HG03025 (cell line): ENCODE results near the gene KRTAP1-1.
"Not testable (repeated sequence)": the region's sequence is repeated elsewhere in the genome, so short reads cannot be mapped to it uniquely, and the experiment has no call there.

Source experiments
- ATAC-seq: cut with Tn5 transposase; IDR thresholded peaks from one replicate; pipeline ENCODE4 v1.9.1; 2021; ENCODE audit warnings: mild to moderate bottlenecking, moderate library complexity; ENCODE audit not compliant: unreplicated experiment, low FRiP score

Gene KRTAP1-1

GRCh38 chr17:41057547-41057946 lies 16.3 kb upstream of the KRTAP1-1 start:
- ATAC-seq, result no peak

- ATAC-seq, result not testable (repeated sequence)
Measured at GRCh38 chr17:41055130-41055529, 13.9 kb upstream of the KRTAP1-1 start, which contains the start of gene KRTAP2-2. TSS of gene KRTAP2-2 (minus strand) at chr17:41055230. CDS start at chr17:41055211, 19 bp downstream.

GRCh38 chr17:41054556-41054955 lies 13.3 kb upstream of the KRTAP1-1 start:
- ATAC-seq, result not testable (repeated sequence)

GRCh38 chr17:41054025-41054424 lies 12.8 kb upstream of the KRTAP1-1 start:
- no peak for ATAC-seq

GRCh38 chr17:41052566-41052965 lies 11.3 kb upstream of the KRTAP1-1 start:
- no peak for ATAC-seq

- no peak for ATAC-seq
Measured at GRCh38 chr17:41049110-41049509, 7.9 kb upstream of the KRTAP1-1 start.

- ATAC-seq, result no peak
Measured at GRCh38 chr17:41048441-41048840, 7.2 kb upstream of the KRTAP1-1 start.

GRCh38 chr17:41046735-41047465 lies 5.7 kb upstream of the KRTAP1-1 start, which contains the start of gene KRTAP2-1:
TSS of gene KRTAP2-1 (minus strand) at chr17:41047316. CDS start at chr17:41047267, 49 bp downstream.
- not testable (repeated sequence) for ATAC-seq

- ATAC-seq, result no peak
Measured at GRCh38 chr17:41042953-41043352, 1.7 kb upstream of the KRTAP1-1 start.

- no peak for ATAC-seq
Measured at GRCh38 chr17:41037853-41038350, 3.3 kb downstream of the KRTAP1-1 start.

GRCh38 chr17:41034346-41034935 lies 6.8 kb downstream of the KRTAP1-1 start, which contains the start of gene KRTAP1-3:
TSS of gene KRTAP1-3 (minus strand) at chr17:41034874. CDS start at chr17:41034821, 53 bp downstream.
- not testable (repeated sequence) for ATAC-seq

GRCh38 chr17:41029633-41030245 lies 11.5 kb downstream of the KRTAP1-1 start, which contains the start of gene KRTAP1-4:
TSS of gene KRTAP1-4 (minus strand) at chr17:41030195. CDS start at chr17:41030078, 117 bp downstream.
- no peak for ATAC-seq

GRCh38 chr17:41026715-41027471 lies 14.4 kb downstream of the KRTAP1-1 start, which contains the start of gene KRTAP1-5:
TSS of gene KRTAP1-5 (minus strand) at chr17:41027208. CDS start at chr17:41027155, 53 bp downstream.
- ATAC-seq, result no peak

- no peak for ATAC-seq
Measured at GRCh38 chr17:41024697-41025096, 16.6 kb downstream of the KRTAP1-1 start.

- ATAC-seq, result no peak
Measured at GRCh38 chr17:41020336-41020735, 20.9 kb downstream of the KRTAP1-1 start.

GRCh38 chr17:41019415-41019814 lies 21.8 kb downstream of the KRTAP1-1 start:
- no peak for ATAC-seq

GRCh38 chr17:41018541-41018940 lies 22.7 kb downstream of the KRTAP1-1 start:
- no peak for ATAC-seq

- no peak for ATAC-seq
Measured at GRCh38 chr17:41016578-41017215, 24.6 kb downstream of the KRTAP1-1 start.

- ATAC-seq, result no peak
Measured at GRCh38 chr17:41015454-41015853, 25.8 kb downstream of the KRTAP1-1 start.

- no peak for ATAC-seq
Measured at GRCh38 chr17:41013606-41014005, 27.6 kb downstream of the KRTAP1-1 start.
